Retinal pigment epithelial cell (primary cell): ENCODE results near the gene PRSS53.

Experiments
- DNase-seq: peaks from one replicate; pipeline ENCODE4 v3.0.0-alpha.2; 2010; ENCODE audit warnings: low read depth
- H3K4me3 ChIP-seq: 2 replicates; pipeline ENCODE4 v1.5.1; 2011; ENCODE audit warnings: mild to moderate bottlenecking, low read length, control low read depth, moderate library complexity
- TF ChIP-seq, protein P1 (sequence below): conservative IDR thresholded peaks from 2 replicates; pipeline ENCODE4 v1.5.1; 2011; ENCODE audit warnings: low read depth, low read length, control low read depth, inconsistent platforms

Gene PRSS53

DNA sequence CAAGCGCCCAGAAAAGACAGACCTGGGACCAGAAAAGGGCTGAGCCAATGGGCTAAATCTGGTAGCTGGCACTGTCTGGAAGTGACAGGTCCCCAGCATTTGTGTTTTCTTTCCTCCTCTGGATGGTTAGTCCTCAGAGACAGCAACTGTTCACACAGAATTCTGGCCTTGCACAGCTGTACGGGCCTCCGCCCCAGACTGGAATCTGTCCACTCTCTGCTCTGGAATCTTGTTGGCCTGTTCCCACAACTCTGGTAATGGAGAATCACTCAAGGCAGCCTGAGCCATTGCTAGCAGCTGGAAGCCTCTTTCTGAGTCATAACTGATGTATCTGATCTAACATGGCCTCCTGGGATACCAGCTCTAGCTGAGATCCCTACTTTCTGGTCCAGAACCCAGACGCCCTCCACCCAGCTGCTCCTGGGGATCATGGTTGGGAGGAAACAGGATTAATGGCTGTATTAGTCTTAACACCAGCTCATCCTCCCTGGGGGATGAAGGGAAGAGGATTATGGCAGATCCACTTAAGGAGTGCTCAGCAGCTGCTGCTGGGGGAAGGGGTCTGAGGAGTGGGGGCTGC lies 23.8 kb downstream of the PRSS53 start:
- no peak for DNase-seq

DNA sequence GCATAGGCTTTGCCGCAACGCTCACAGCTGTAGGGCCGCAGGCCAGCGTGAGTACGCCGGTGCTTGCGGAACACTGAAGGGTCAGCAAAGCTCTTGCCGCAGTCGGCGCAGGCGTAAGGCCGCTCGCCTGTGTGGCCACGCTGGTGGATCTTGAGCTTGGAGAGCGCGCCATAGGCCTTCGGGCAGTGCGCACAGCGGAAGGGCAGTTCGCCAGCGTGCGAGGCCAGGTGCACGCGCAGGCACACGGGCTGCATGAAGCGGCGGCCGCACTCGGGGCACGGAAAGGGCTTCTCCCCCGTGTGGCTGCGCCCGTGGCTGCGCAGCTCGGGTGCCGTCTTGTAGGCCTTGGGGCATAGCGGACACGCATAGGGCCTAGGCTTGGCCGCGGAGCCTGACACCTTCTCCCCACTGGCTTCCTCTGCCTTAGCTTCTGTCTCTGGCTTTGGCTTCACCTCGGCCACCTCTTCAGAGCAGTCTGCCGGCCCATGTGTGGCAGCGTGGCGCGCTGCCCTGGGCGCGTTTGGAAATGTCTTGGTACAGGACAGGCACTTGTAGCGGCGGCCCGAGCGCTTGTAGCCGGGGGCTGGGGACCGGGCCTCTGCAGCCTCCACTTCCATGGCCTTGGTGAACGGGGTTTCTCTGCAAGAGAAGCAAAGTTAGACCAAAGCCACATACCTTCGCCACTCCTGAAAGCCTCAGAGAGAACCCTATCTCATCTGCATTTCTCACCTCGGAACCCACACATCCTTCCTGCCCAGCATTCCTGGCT lies 24.7 kb downstream of the PRSS53 start:
- TF ChIP-seq, protein P1, sequence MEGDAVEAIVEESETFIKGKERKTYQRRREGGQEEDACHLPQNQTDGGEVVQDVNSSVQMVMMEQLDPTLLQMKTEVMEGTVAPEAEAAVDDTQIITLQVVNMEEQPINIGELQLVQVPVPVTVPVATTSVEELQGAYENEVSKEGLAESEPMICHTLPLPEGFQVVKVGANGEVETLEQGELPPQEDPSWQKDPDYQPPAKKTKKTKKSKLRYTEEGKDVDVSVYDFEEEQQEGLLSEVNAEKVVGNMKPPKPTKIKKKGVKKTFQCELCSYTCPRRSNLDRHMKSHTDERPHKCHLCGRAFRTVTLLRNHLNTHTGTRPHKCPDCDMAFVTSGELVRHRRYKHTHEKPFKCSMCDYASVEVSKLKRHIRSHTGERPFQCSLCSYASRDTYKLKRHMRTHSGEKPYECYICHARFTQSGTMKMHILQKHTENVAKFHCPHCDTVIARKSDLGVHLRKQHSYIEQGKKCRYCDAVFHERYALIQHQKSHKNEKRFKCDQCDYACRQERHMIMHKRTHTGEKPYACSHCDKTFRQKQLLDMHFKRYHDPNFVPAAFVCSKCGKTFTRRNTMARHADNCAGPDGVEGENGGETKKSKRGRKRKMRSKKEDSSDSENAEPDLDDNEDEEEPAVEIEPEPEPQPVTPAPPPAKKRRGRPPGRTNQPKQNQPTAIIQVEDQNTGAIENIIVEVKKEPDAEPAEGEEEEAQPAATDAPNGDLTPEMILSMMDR, result no peak
- no peak for DNase-seq
- H3K4me3 ChIP-seq, result no peak overlapping the region

More for the DNA sequence above, 23.8 kb downstream of the PRSS53 start:
- TF ChIP-seq, protein P1, result no peak
- no peak overlapping the region for H3K4me3 ChIP-seq

DNA sequence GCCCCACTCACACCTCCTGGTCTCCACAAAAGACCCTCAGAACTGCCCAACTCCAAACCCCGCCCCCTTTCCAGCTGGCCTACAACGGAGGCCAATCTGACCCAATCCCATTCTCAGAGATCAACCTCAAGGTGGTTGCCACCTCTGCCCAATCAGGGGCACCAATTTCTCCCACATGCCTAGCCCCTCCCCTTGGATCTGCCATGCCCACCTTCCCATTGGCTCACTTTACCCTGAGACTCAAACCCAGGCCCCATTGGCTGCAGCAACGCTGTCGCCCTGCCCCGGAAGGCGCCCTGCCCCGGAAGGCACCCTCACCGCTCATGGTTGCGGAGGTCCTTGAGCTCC lies 25.3 kb downstream of the PRSS53 start:
- TF ChIP-seq, protein P1, result no peak
- no peak for DNase-seq
- H3K4me3 ChIP-seq, result no peak overlapping the region

DNA sequence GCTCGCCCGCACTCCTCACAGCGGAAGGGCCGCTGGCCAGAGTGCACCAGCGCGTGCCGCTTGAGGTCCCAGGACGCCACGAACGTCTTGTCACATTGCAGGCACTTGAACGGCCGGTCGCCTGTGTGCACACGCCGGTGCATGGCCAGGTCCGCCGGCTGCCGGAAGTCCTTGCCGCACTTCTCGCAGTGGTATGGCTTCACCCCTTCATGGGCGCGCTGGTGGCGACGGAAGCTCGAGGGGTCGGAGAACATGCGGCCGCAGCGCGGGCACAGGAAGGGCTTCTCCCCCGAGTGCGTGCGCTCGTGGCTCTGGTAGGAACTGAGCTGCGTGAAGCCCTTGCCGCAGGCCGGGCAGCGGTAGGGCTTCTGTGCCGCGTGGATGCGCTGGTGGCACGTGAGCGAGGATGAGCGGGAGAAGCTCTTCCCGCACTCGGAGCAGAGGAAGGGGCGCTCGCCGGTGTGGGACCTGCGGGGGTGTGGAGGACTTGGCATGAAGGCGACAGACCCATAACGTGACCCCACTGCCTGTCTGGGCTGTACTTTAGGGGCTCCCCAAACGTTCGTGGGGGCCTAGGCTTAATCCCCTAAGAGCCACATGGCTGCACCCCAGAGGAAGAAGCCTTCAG lies 26.8 kb downstream of the PRSS53 start:
- TF ChIP-seq, protein P1, result no peak
- no peak overlapping the region for H3K4me3 ChIP-seq
- DNase-seq, result no peak

DNA sequence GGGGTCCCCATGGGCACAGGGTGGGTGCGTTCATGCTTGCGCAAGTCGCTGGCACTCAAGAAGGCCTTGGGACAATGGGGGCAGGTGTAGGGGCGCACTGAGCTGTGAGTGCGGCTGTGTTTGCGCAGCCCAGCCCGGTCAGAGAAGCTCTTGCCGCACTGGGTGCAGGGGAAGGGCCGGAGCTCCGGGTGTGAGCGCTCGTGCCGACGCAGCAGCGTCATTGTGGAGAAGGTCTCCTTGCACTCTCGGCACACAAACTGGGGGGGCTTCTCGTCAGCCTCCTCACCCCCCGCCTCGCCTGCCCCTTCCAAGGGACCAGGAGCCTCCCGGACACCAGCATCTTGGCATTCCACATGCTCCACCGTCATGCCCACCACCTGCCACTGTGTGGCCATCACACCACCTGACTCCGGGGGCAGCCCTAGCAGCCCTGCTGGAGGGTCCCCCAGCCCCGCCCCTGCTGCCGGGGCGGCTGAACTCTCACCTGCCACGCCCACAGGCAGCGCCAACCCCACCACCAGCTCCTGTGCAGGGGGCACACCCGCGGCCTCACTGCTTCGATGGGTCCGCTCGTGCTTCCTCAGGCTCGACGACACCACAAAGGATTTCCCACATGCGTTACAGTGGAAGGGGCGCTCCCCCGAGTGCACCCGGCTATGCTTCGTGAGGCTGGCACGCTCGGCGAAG lies 27.5 kb downstream of the PRSS53 start:
- H3K4me3 ChIP-seq, result no peak overlapping the region
- no peak for DNase-seq
- TF ChIP-seq, protein P1, result no peak

DNA sequence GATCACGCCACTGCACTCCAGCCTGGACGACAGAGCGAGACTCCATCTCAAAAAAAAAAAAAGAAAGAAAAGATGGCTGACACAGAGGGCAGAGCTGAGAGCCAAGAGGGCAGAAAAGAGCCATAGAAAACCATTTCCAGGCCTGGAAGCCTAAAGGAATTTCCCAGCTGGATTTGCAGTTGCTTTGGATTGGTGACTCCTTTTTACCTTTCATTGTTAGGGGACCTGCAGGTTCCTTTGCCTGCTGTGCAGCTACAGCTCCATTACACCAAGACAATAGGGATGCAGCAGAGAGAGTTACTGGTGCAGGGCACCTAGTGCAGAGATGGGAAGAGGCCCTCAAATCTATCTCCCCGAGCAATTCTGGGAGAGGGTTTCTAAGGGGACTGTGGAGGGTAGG lies 33.1 kb downstream of the PRSS53 start:
- TF ChIP-seq, protein P1, result no peak

DNA sequence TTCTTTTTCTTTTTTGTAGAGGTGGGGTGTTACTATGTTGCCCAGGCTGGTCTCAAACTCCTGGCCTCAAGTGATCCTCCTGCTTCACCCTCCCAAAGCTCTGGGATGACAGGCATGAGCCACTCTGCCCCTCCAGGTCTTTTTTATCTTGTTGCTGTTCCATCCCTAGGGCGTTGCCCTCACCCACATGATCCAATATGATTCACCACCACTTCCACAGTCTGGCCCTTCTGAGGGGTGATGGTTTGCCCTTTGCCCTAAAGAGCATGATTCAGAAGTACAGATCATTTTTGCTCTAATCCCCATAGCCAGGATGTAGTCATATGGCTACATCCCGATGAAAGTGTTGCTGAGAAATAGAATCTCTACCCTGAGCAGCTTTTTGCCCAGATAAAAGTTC lies 36.6 kb downstream of the PRSS53 start:
- no peak overlapping the region for H3K4me3 ChIP-seq
- TF ChIP-seq, protein P1, result no peak
- no peak for DNase-seq

More for the DNA sequence above, 33.1 kb downstream of the PRSS53 start:
- H3K4me3 ChIP-seq, result no peak overlapping the region
- no peak for DNase-seq
